Prostate gland (tissue), 2 donors: ENCODE results near the gene PTPRK.

Experiments
- CTCF ChIP-seq, 4 experiments: fragments of 200-600 bp in 2 of 4; fragments of 450-650 bp in 2 of 4; sonication (generic) in 2 of 4; IDR thresholded peaks; 1 replicate in 3 of 4; 2 replicates in 1 of 4; pipeline ENCODE4 v1.5.1; 2016 to 2019; ENCODE audit warnings: antibody characterized with exemption in 4 of 4, mild to moderate bottlenecking in 2 of 4, moderate library complexity in 2 of 4
- POLR2AphosphoS5 ChIP-seq: sonication (generic); formaldehyde crosslinking; IDR thresholded peaks from one replicate; pipeline ENCODE4 v1.6.1; 2017; ENCODE audit warnings: antibody characterized with exemption

GRCh38 chr6:128303870-128304269, 216.5 kb downstream of the PTPRK start:
- TF ChIP-seq CTCF (IDR thresholded peaks at IDR 0.05) (no peak), POLR2AphosphoS5 (no peak)
